Measurements from ENCODE around the gene PLOD1. TPM values are rescaled to one million over a fixed set of nuclear protein-coding genes. Genes with fewer than 3 reads are reported as not detected.
A peak's percentile ranks its signal among the peaks of the same experiment; 100 is the strongest.

Gene PLOD1
- total RNA-seq, 1 donor from 2014 or later: 110 TPM

GRCh38 chr1:11960715-11961114, 26.2 kb downstream of the PLOD1 start:
- Mint-ChIP-seq H3K27me3 (no peaks in the 10 kb centered on the region), H3K27ac (no peak overlapping the region), H3K36me3 (peaks cover 5% of the 10 kb centered on the region), H3K4me3 (no peak overlapping the region), H3K9me3 (no peaks in the 10 kb centered on the region), H3K4me1 (ENCODE audit: unreplicated experiment) (no peaks in the 10 kb centered on the region)
- no peak for TF ChIP-seq CTCF (conservative IDR thresholded peaks at IDR 0.05)
- DNase-seq (ENCODE audit: extremely low spot score, unreplicated experiment): no peak

- TF ChIP-seq CTCF (conservative IDR thresholded peaks at IDR 0.05): no peak
- H3K4me1 Mint-ChIP-seq (ENCODE audit: unreplicated experiment): no peaks in the 10 kb centered on the region
- no peaks in the 10 kb centered on the region for H3K9me3 Mint-ChIP-seq
- peaks cover 5% of the 10 kb centered on the region for H3K36me3 Mint-ChIP-seq
- H3K27ac Mint-ChIP-seq: no peak overlapping the region
- H3K4me3 Mint-ChIP-seq: no peak overlapping the region
- DNase-seq (ENCODE audit: extremely low spot score, unreplicated experiment): no peak
- no peaks in the 10 kb centered on the region for H3K27me3 Mint-ChIP-seq
These were observed 26.7 kb downstream of the PLOD1 start for GRCh38 chr1:11961230-11961629.

GRCh38 chr1:11963622-11964021, 29.1 kb downstream of the PLOD1 start:
- no peaks in the 10 kb centered on the region for H3K9me3 Mint-ChIP-seq
- H3K4me1 Mint-ChIP-seq (ENCODE audit: unreplicated experiment): no peaks in the 10 kb centered on the region
- no peak for TF ChIP-seq CTCF (conservative IDR thresholded peaks at IDR 0.05)
- H3K4me3 Mint-ChIP-seq: no peak overlapping the region
- no peak overlapping the region for H3K27ac Mint-ChIP-seq
- H3K27me3 Mint-ChIP-seq: no peaks in the 10 kb centered on the region
- DNase-seq (ENCODE audit: extremely low spot score, unreplicated experiment): no peak
- H3K36me3 Mint-ChIP-seq: peaks cover 4% of the 10 kb centered on the region

GRCh38 chr1:11964656-11965055, 30.1 kb downstream of the PLOD1 start:
- no peak overlapping the region for H3K27ac Mint-ChIP-seq
- peaks cover 4% of the 10 kb centered on the region for H3K36me3 Mint-ChIP-seq
- no peak for TF ChIP-seq CTCF (conservative IDR thresholded peaks at IDR 0.05)
- H3K9me3 Mint-ChIP-seq: no peaks in the 10 kb centered on the region
- no peaks in the 10 kb centered on the region for H3K27me3 Mint-ChIP-seq
- H3K4me3 Mint-ChIP-seq: no peak overlapping the region
- no peak for DNase-seq (ENCODE audit: extremely low spot score, unreplicated experiment)
- no peaks in the 10 kb centered on the region for H3K4me1 Mint-ChIP-seq (ENCODE audit: unreplicated experiment)

GRCh38 chr1:11967028-11967547, 32.6 kb downstream of the PLOD1 start:
- H3K27ac Mint-ChIP-seq: peak overlapping the region; percentile 80
- TF ChIP-seq CTCF (conservative IDR thresholded peaks at IDR 0.05): peak; percentile 59
- peaks cover 4% of the 10 kb centered on the region for H3K36me3 Mint-ChIP-seq
- no peaks in the 10 kb centered on the region for H3K4me1 Mint-ChIP-seq (ENCODE audit: unreplicated experiment)
- no peaks in the 10 kb centered on the region for H3K27me3 Mint-ChIP-seq
- no peaks in the 10 kb centered on the region for H3K9me3 Mint-ChIP-seq
- no peak for DNase-seq (ENCODE audit: extremely low spot score, unreplicated experiment)
- H3K4me3 Mint-ChIP-seq: no peak overlapping the region
